ENCODE results near the gene WFDC5. TPM values are rescaled to one million over a fixed set of nuclear protein-coding genes. Genes with fewer than 3 reads are reported as not detected.

Gene WFDC5
- total RNA-seq, 1 donor from 2014 or later = 1.0 TPM

GRCh38 chr20:45085867-45086266 lies 29.1 kb downstream of the WFDC5 start:
- Histone ChIP-seq H3K36me3 (ENCODE audit: control insufficient read depth, insufficient read depth, low read length) (peaks cover 1% of the 10 kb centered on the region), H3K27me3 (ENCODE audit: control insufficient read depth, insufficient read depth, low read length) (no peaks in the 10 kb centered on the region), H3K4me3 (ENCODE audit: low read depth, low read length) (no peak overlapping the region)
- TF ChIP-seq CTCF (IDR thresholded peaks at IDR 0.05; ENCODE audit: insufficient read depth, low read length, poor library complexity, severe bottlenecking) = no peak
- DNase-seq (ENCODE audit: low read depth) = no peak

DNA sequence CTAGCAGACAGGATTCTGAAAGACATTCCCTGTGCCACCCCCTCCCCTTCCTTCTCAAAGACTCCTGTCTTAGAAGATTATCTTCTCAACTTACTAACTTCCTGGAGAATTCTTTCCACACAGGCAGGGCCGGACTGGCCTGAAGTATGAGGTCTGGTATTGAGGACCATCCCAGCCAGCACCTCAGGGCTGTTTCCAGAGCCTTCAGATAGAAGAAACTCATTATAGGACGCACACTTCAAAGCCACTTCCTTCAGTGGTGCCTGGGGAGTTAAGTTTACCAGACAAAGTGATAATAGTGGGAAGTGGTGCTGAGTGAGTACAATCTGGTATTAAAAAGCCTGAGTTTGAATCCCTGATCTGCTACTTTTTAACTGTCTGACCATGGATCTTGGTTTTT lies 29.7 kb downstream of the WFDC5 start:
- no peak for TF ChIP-seq CTCF (IDR thresholded peaks at IDR 0.05; ENCODE audit: insufficient read depth, low read length, poor library complexity, severe bottlenecking)
- no peak overlapping the region for H3K4me3 ChIP-seq (ENCODE audit: low read depth, low read length)
- no peak for DNase-seq (ENCODE audit: low read depth)
- no peaks in the 10 kb centered on the region for H3K27me3 ChIP-seq (ENCODE audit: control insufficient read depth, insufficient read depth, low read length)
- peaks cover 1% of the 10 kb centered on the region for H3K36me3 ChIP-seq (ENCODE audit: control insufficient read depth, insufficient read depth, low read length)

DNA sequence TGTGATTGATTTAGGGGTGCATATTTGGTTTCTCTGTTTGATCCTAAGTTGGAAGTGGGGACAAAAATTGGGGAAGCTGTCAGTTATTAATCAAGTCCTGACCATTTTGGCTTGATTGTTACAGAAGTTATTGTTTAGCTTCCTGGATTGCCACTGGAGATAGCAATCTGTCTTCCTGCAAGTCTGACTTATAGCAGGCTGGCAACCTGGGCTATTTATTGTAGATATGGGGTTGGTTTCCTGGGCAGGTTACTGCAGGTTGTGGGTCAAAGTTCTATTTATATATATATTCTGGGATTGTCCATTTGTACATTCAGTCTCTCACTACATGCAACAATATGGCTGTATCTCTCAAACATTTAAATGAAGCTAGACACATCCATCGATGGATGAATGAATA lies 31.8 kb downstream of the WFDC5 start:
- Histone ChIP-seq H3K4me3 (ENCODE audit: low read depth, low read length) (no peak overlapping the region), H3K36me3 (ENCODE audit: control insufficient read depth, insufficient read depth, low read length) (peaks cover 1% of the 10 kb centered on the region), H3K27me3 (ENCODE audit: control insufficient read depth, insufficient read depth, low read length) (no peaks in the 10 kb centered on the region)
- TF ChIP-seq CTCF (IDR thresholded peaks at IDR 0.05; ENCODE audit: insufficient read depth, low read length, poor library complexity, severe bottlenecking) = no peak
- no peak for DNase-seq (ENCODE audit: low read depth)

DNA sequence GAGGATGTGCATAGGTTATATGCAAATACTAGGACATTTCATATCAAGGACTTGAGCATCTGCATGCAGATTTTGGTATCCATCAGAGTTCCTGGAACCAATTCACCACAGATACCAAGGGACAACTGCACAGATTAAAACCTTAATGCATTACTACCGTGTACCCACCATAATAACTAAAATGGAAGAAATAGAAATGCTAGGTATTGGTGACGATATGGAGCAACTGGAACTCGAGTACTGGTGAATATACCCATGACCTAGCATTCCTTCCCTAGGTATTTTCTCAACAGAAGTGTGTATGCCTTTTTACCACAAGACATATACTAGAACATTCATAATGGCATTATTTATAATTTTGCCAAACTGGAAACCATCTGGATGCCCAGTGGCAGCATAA lies 32.5 kb downstream of the WFDC5 start:
- Histone ChIP-seq H3K4me3 (ENCODE audit: low read depth, low read length) (no peak overlapping the region), H3K27me3 (ENCODE audit: control insufficient read depth, insufficient read depth, low read length) (no peaks in the 10 kb centered on the region), H3K36me3 (ENCODE audit: control insufficient read depth, insufficient read depth, low read length) (peaks cover 1% of the 10 kb centered on the region)
- TF ChIP-seq CTCF (IDR thresholded peaks at IDR 0.05; ENCODE audit: insufficient read depth, low read length, poor library complexity, severe bottlenecking) = no peak
- DNase-seq (ENCODE audit: low read depth) = no peak

DNA sequence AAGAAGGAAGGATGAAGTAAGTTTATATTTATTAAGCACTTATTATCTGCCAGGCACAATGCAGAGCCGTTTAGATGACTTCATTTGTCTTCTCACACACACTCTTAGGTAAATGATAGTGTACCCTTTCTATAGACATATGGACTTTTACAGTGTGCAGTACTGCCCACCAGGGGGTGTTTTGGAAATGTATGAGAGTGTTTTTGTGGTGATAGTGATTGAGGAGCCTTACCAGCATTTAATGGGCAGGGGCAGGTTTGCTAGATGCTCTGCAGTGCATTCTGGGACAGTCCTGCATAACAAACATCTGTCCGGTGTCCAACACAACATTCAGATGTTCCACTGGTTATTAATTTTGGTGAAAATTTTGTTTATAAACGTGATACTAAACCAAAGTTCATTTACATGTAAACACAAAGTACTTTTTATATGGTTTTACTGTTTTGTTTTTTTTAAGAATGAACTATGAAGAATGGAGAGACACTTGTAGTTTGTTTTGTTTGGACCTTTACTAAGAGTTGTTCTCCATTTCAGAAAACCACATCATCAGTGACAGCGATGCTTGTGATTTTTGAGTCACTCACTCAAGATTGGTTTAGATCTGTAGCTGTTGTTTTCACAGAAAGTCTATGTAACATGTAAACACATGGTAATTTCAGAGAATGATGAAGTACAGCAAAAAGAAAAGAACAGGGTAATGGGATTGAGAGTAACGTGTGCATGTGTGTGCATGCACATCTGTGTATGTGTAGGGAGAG lies 33.9 kb downstream of the WFDC5 start:
- Histone ChIP-seq H3K27me3 (ENCODE audit: control insufficient read depth, insufficient read depth, low read length) (no peaks in the 10 kb centered on the region), H3K4me3 (ENCODE audit: low read depth, low read length) (no peak overlapping the region), H3K36me3 (ENCODE audit: control insufficient read depth, insufficient read depth, low read length) (peaks cover 1% of the 10 kb centered on the region)
- DNase-seq (ENCODE audit: low read depth) = no peak
- peak; percentile 33 for TF ChIP-seq CTCF (IDR thresholded peaks at IDR 0.05; ENCODE audit: insufficient read depth, low read length, poor library complexity, severe bottlenecking)

- Histone ChIP-seq H3K36me3 (ENCODE audit: control insufficient read depth, insufficient read depth, low read length) (peaks cover 1% of the 10 kb centered on the region), H3K27me3 (ENCODE audit: control insufficient read depth, insufficient read depth, low read length) (no peaks in the 10 kb centered on the region), H3K4me3 (ENCODE audit: low read depth, low read length) (no peak overlapping the region)
- DNase-seq (ENCODE audit: low read depth) = no peak
- no peak for TF ChIP-seq CTCF (IDR thresholded peaks at IDR 0.05; ENCODE audit: insufficient read depth, low read length, poor library complexity, severe bottlenecking)
These were observed 37.4 kb downstream of the WFDC5 start for GRCh38 chr20:45077559-45077958.
